Osteoblast (primary cell): Measurements from ENCODE around the gene ITGB1. TPM values are rescaled to one million over a fixed set of nuclear protein-coding genes. Genes with fewer than 3 reads are reported as not detected.

Experiments
- DNase-seq: peaks from one replicate; pipeline ENCODE4 v3.0.0; 2011; ENCODE audit warnings: low spot score, mixed read lengths; ENCODE audit not compliant: insufficient read length; ENCODE audit errors: missing footprints
- H2AFZ ChIP-seq: 2 replicates; pipeline ENCODE4 v1.6.0; 2011; ENCODE audit warnings: mild to moderate bottlenecking, low read length
- H3K27ac ChIP-seq: 2 replicates; pipeline ENCODE4 v1.5.1; 2011; ENCODE audit warnings: mild to moderate bottlenecking, low read depth, low read length, moderate library complexity
- H3K27me3 ChIP-seq: 2 replicates; pipeline ENCODE4 v1.6.0; 2012; ENCODE audit warnings: mild to moderate bottlenecking, control low read depth, inconsistent platforms, low read length, moderate library complexity; ENCODE audit not compliant: insufficient read depth
- H3K36me3 ChIP-seq: 2 replicates; pipeline ENCODE4 v1.5.1; 2011; ENCODE audit warnings: mild to moderate bottlenecking, low read length, control low read depth, moderate library complexity; ENCODE audit not compliant: insufficient read depth
- H3K4me1 ChIP-seq: 2 replicates; pipeline ENCODE4 v1.5.1; 2011; ENCODE audit warnings: mild to moderate bottlenecking, low read length, control low read depth, moderate library complexity; ENCODE audit not compliant: insufficient read depth
- H3K4me2 ChIP-seq: 2 replicates; pipeline ENCODE4 v1.6.0; 2011; ENCODE audit warnings: mild to moderate bottlenecking, low read length; ENCODE audit not compliant: insufficient read depth
- H3K4me3 ChIP-seq: fragments of 200-600 bp; sonication (generic); 3 replicates; pipeline ENCODE4 v1.5.1; 2012; ENCODE audit warnings: mild to moderate bottlenecking, low read length, inconsistent platforms; ENCODE audit not compliant: insufficient read depth
- H3K79me2 ChIP-seq: 2 replicates; pipeline ENCODE4 v1.6.0; 2012; ENCODE audit warnings: mild to moderate bottlenecking, low read length, control low read depth, inconsistent platforms; ENCODE audit not compliant: insufficient read depth
- H3K9me3 ChIP-seq: 2 replicates; pipeline ENCODE4 v1.5.1; 2011; ENCODE audit warnings: low read depth, low read length, control low read depth
- H4K20me1 ChIP-seq: 2 replicates; pipeline ENCODE4 v1.6.0; 2012; ENCODE audit warnings: mild to moderate bottlenecking, low read length, control low read depth; ENCODE audit not compliant: insufficient read depth
- CTCF ChIP-seq: IDR thresholded peaks from 2 replicates; pipeline ENCODE4 v1.5.1; 2011; ENCODE audit warnings: mild to moderate bottlenecking, low read depth, low read length, moderate library complexity; ENCODE audit errors: extremely low read depth
- total RNA-seq: library from RNA; depleted of rRNA; stranded (reverse); fragments of >200 nt; gene quantifications from 2 replicates; pipeline ENCODE4 v1.2.3, GENCODE V29; 2012

Gene ITGB1
- total RNA-seq, 1 donor = 1,742 TPM

- H4K20me1 ChIP-seq = no peaks in the 10 kb centered on the region
- peak overlapping the region; percentile 24 for H2AFZ ChIP-seq
- H3K79me2 ChIP-seq = peaks cover 30% of the 10 kb centered on the region
- H3K9me3 ChIP-seq = no peaks in the 10 kb centered on the region
- no peaks in the 10 kb centered on the region for H3K36me3 ChIP-seq
- H3K4me2 ChIP-seq = peak overlapping the region; percentile 67
- no peak overlapping the region for H3K4me3 ChIP-seq
- no peak for TF ChIP-seq CTCF
- no peaks in the 10 kb centered on the region for H3K27me3 ChIP-seq
- peak; percentile 62 for DNase-seq
- H3K27ac ChIP-seq = peak overlapping the region; percentile 85
- peaks cover 46% of the 10 kb centered on the region for H3K4me1 ChIP-seq
These were observed 5.1 kb upstream of the ITGB1 start for GRCh38 chr10:32963096-32963495.

GRCh38 chr10:32962521-32962920 lies 4.5 kb upstream of the ITGB1 start:
- Histone ChIP-seq H3K27me3 (no peaks in the 10 kb centered on the region), H2AFZ (no peak overlapping the region), H3K79me2 (peaks cover 33% of the 10 kb centered on the region), H3K27ac (peak overlapping the region; percentile 85), H4K20me1 (no peaks in the 10 kb centered on the region), H3K36me3 (no peaks in the 10 kb centered on the region), H3K9me3 (no peaks in the 10 kb centered on the region), H3K4me1 (peaks cover 46% of the 10 kb centered on the region), H3K4me2 (peak overlapping the region; percentile 67), H3K4me3 (no peak overlapping the region)
- DNase-seq = no peak
- TF ChIP-seq CTCF = no peak

GRCh38 chr10:32961895-32962369 lies 3.9 kb upstream of the ITGB1 start:
- peak; percentile 83 for DNase-seq
- peak overlapping the region; percentile 1 for H2AFZ ChIP-seq
- H3K4me3 ChIP-seq = peak overlapping the region; percentile 18

GRCh38 chr10:32961343-32961894 lies 3.4 kb upstream of the ITGB1 start:
- no peak for DNase-seq
- Histone ChIP-seq H2AFZ (peak overlapping the region; percentile 1), H3K9me3 (no peaks in the 10 kb centered on the region), H3K27ac (peak overlapping the region; percentile 85), H4K20me1 (peaks cover 8% of the 10 kb centered on the region), H3K36me3 (no peaks in the 10 kb centered on the region), H3K4me1 (peaks cover 46% of the 10 kb centered on the region), H3K4me2 (peak overlapping the region; percentile 67), H3K79me2 (peaks cover 44% of the 10 kb centered on the region), H3K27me3 (no peaks in the 10 kb centered on the region), H3K4me3 (peak overlapping the region; percentile 18)
- TF ChIP-seq CTCF = no peak

More at GRCh38 chr10:32961895-32962369, 3.9 kb upstream of the ITGB1 start:
- H3K27me3 ChIP-seq = no peaks in the 10 kb centered on the region
- peaks cover 3% of the 10 kb centered on the region for H4K20me1 ChIP-seq
- no peaks in the 10 kb centered on the region for H3K9me3 ChIP-seq
- H3K4me1 ChIP-seq = peaks cover 46% of the 10 kb centered on the region
- peaks cover 39% of the 10 kb centered on the region for H3K79me2 ChIP-seq
- peak overlapping the region; percentile 85 for H3K27ac ChIP-seq
- H3K36me3 ChIP-seq = no peaks in the 10 kb centered on the region
- TF ChIP-seq CTCF = peak; percentile 31
- peak overlapping the region; percentile 67 for H3K4me2 ChIP-seq
